ENCODE measurements around the gene FAM131A. TPM values are rescaled to one million over a fixed set of nuclear protein-coding genes. Genes with fewer than 3 reads are reported as not detected.
A peak's percentile ranks its signal among the peaks of the same experiment; 100 is the strongest.

The FAM131A gene
- total RNA-seq, 1 donor from 2014 or later: 22.7 TPM

GRCh38 chr3:184377374-184377773 is 40.0 kb downstream of the FAM131A start:
- no peak for DNase-seq (ENCODE audit: low read depth)
- TF ChIP-seq CTCF (conservative IDR thresholded peaks at IDR 0.05; ENCODE audit: low read depth, low read length): no peak
- H3K4me3 ChIP-seq (ENCODE audit: low read depth, low read length): peak overlapping the region; percentile 39

GRCh38 chr3:184377882-184378445 is 40.6 kb downstream of the FAM131A start, which contains the start of gene THPO:
THPO (minus strand) TSS chr3:184378207; CDS start chr3:184376259, 1,948 bp downstream.
- DNase-seq (ENCODE audit: low read depth): no peak
- peak within 1 kb of the TSS; percentile 39 for H3K4me3 ChIP-seq (ENCODE audit: low read depth, low read length)
- no peak for TF ChIP-seq CTCF (conservative IDR thresholded peaks at IDR 0.05; ENCODE audit: low read depth, low read length)

- peak overlapping the region; percentile 4 for H3K4me3 ChIP-seq (ENCODE audit: low read depth, low read length)
- no peak for TF ChIP-seq CTCF (conservative IDR thresholded peaks at IDR 0.05; ENCODE audit: low read depth, low read length)
Observed at GRCh38 chr3:184378651-184379357, 41.4 kb downstream of the FAM131A start.

GRCh38 chr3:184379358-184380184 is 42.2 kb downstream of the FAM131A start, which contains the start of gene CHRD:
CHRD (plus strand) TSS chr3:184380054; CDS start chr3:184380319, 265 bp downstream.
- H3K4me3 ChIP-seq (ENCODE audit: low read depth, low read length): peak within 1 kb of the TSS; percentile 54
- no peak for TF ChIP-seq CTCF (conservative IDR thresholded peaks at IDR 0.05; ENCODE audit: low read depth, low read length)
- no peak for DNase-seq (ENCODE audit: low read depth)

More at GRCh38 chr3:184378651-184379357, 41.4 kb downstream of the FAM131A start:
- no peak for DNase-seq (ENCODE audit: low read depth)

GRCh38 chr3:184380185-184380626 is 42.8 kb downstream of the FAM131A start:
- no peak for DNase-seq (ENCODE audit: low read depth)
- peak overlapping the region; percentile 54 for H3K4me3 ChIP-seq (ENCODE audit: low read depth, low read length)
- TF ChIP-seq CTCF (conservative IDR thresholded peaks at IDR 0.05; ENCODE audit: low read depth, low read length): no peak

GRCh38 chr3:184380627-184381260 is 43.3 kb downstream of the FAM131A start:
- no peak for TF ChIP-seq CTCF (conservative IDR thresholded peaks at IDR 0.05; ENCODE audit: low read depth, low read length)

More at GRCh38 chr3:184380627-184381260, 43.3 kb downstream of the FAM131A start:
- peak overlapping the region; percentile 54 for H3K4me3 ChIP-seq (ENCODE audit: low read depth, low read length)
- DNase-seq (ENCODE audit: low read depth): no peak

Measured in epithelial cell of proximal tubule (primary cell).